ENCODE measurements around the gene SH2D3C. TPM values are rescaled to one million over a fixed set of nuclear protein-coding genes. Genes with fewer than 3 reads are reported as not detected.

SH2D3C gene
- total RNA-seq, 1 donor = 0.43 TPM

GRCh38 chr9:127707766-127708165 lies 70.7 kb downstream of the SH2D3C start:
- no peak overlapping the region for H3K4me3 ChIP-seq (ENCODE audit: low read depth, low read length)
- TF ChIP-seq CTCF (IDR thresholded peaks at IDR 0.05; ENCODE audit: insufficient read depth, low read depth, low read length) = no peak
- DNase-seq (ENCODE audit: low read depth) = no peak

- TF ChIP-seq CTCF (IDR thresholded peaks at IDR 0.05; ENCODE audit: insufficient read depth, low read depth, low read length) = no peak
- no peak within 1 kb of the TSS for H3K4me3 ChIP-seq (ENCODE audit: low read depth, low read length)
- no peak for DNase-seq (ENCODE audit: low read depth)
These were observed 71.6 kb downstream of the SH2D3C start, which contains the start of gene CFAP157 for GRCh38 chr9:127706836-127707241. TSS of gene CFAP157 (plus strand) at chr9:127706988. CDS start at chr9:127707032, 44 bp downstream.

GRCh38 chr9:127705577-127706379 lies 72.7 kb downstream of the SH2D3C start:
- TF ChIP-seq CTCF (IDR thresholded peaks at IDR 0.05; ENCODE audit: insufficient read depth, low read depth, low read length) = no peak
- H3K4me3 ChIP-seq (ENCODE audit: low read depth, low read length) = no peak overlapping the region
- no peak for DNase-seq (ENCODE audit: low read depth)

GRCh38 chr9:127703289-127703946 lies 75.0 kb downstream of the SH2D3C start:
- no peak for DNase-seq (ENCODE audit: low read depth)
- H3K4me3 ChIP-seq (ENCODE audit: low read depth, low read length) = no peak overlapping the region
- no peak for TF ChIP-seq CTCF (IDR thresholded peaks at IDR 0.05; ENCODE audit: insufficient read depth, low read depth, low read length)

GRCh38 chr9:127700594-127701255 lies 77.7 kb downstream of the SH2D3C start:
- DNase-seq (ENCODE audit: low read depth) = no peak
- no peak overlapping the region for H3K4me3 ChIP-seq (ENCODE audit: low read depth, low read length)
- TF ChIP-seq CTCF (IDR thresholded peaks at IDR 0.05; ENCODE audit: insufficient read depth, low read depth, low read length) = no peak

GRCh38 chr9:127700140-127700539 lies 78.3 kb downstream of the SH2D3C start:
- TF ChIP-seq CTCF (IDR thresholded peaks at IDR 0.05; ENCODE audit: insufficient read depth, low read depth, low read length) = no peak
- no peak overlapping the region for H3K4me3 ChIP-seq (ENCODE audit: low read depth, low read length)
- no peak for DNase-seq (ENCODE audit: low read depth)

Measured in fibroblast of villous mesenchyme (primary cell).